Stimulated activated CD8-positive, alpha-beta memory T cell treated with anti-CD3 and anti-CD28 coated beads, Interleukin-15, amount 100 ng/mL, for 4 hours (primary cell): Measurements from ENCODE around the gene BRMS1.
A peak's percentile ranks its signal among the peaks of the same experiment; 100 is the strongest.
"Not testable (repeated sequence)": the region's sequence is repeated elsewhere in the genome, so short reads cannot be mapped to it uniquely, and the experiment has no call there.

Experiments used
- DNase-seq, 2 donors: peaks; one replicate each; pipeline ENCODE4 v3.0.0-alpha.2; 2020; ENCODE audit warnings: low read depth in 2 of 2

Gene BRMS1

DNA sequence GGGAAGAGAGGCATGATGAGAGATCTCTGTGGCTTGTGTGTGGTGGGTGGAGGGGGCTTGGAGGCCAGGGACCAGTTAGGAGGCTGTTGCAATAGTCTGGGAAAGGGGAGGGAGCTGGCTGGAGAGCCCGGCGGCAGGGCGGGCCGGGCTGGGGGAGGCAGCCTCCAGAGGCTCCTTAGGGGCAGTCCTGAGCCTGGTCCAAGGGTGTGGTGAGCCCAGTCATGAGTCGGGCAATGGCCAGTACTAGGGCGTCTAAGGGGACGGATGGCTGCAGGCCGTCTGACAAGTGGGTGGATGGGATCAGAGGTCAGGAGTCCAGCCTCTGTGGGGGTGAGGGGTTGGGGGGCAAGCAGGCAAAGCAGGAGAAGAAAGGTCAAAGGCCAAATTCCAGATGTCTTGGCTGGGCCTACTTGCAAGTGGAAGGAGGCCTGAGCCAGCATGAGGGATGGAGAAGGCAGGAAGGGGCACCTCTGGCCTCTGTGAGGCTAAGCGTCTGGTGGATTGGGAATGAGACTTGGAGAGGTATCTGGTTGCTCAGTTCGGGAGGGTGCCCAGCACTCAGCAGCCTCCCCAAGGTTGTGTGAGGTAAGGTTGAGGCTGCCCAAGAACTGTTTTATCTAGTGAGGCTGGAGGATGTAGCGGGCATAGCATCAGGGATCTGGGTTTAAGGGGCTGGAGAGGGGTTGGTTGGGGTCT, 22.0 kb downstream of the BRMS1 start:
- DNase-seq: no peak

- DNase-seq: no peak
Measured at GRCh38 chr11:66321606-66322005, 23.3 kb downstream of the BRMS1 start.

- not testable (repeated sequence) for DNase-seq
Measured at GRCh38 chr11:66320748-66321147, 24.2 kb downstream of the BRMS1 start.

DNA sequence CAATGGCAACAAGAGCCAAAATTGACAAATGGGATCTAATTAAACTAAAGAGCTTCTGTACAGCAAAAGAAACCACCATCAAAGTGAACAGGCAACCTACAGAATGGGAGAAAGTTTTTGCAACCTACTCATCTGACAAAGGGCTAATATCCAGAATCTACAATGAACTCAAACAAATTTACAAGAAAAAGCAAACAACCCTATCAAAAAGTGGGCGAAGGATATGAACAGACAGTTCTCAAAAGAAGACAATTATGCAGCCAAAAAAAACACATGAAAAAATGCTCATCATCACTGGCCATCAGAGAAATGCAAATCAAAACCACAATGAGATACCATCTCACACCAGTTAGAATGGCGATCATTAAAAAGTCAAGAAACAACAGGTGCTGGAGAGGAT, 24.6 kb downstream of the BRMS1 start:
- not testable (repeated sequence) for DNase-seq

DNA sequence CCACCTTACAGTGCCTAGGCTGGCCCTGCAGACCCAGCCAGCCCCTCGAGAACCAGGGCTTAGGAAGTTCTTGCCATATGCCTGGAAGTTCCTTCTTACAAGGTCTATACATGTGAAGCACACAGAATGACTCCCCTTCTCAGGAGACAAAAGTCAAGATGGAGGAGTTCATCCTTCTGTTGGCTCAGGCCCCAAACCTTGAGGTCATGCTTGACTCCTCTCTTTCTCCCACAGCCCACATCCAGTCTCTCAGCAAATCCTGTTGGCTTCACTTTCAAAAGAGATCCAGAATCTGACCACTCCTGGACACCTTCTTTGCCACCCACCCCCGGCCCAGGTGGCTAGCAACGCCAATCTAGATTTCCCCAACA, 26.3 kb downstream of the BRMS1 start:
- no peak for DNase-seq

GRCh38 chr11:66317723-66318599, 26.9 kb downstream of the BRMS1 start:
- peak in 1 of 2 donors; percentile 34 for DNase-seq

DNA sequence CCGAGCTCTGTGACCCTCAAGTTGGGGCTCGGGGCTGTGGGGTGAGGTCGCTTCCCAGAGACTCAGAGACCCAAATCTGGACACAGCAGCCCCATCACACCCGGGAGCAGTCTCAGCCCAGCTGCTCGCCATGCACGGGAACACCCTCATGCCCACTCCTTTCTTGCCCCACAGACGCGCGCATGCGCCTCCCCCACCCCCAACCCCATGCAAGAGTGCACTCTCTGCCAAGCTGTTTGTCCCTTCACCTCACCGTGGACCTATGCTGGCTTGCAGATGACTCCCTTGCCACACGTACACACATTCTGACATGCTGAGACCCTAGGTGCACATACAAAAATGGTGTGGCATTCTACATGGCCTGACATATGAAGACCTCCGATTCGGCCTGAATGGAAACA, 27.6 kb downstream of the BRMS1 start:
- DNase-seq: no peak

- DNase-seq: no peak
Measured at GRCh38 chr11:66316849-66317251, 28.1 kb downstream of the BRMS1 start, which contains the start of gene CD248. TSS of gene CD248 (minus strand) at chr11:66317044. CDS start at chr11:66317027, 17 bp downstream.

- no peak for DNase-seq
Measured at GRCh38 chr11:66315921-66316811, 28.7 kb downstream of the BRMS1 start.

DNA sequence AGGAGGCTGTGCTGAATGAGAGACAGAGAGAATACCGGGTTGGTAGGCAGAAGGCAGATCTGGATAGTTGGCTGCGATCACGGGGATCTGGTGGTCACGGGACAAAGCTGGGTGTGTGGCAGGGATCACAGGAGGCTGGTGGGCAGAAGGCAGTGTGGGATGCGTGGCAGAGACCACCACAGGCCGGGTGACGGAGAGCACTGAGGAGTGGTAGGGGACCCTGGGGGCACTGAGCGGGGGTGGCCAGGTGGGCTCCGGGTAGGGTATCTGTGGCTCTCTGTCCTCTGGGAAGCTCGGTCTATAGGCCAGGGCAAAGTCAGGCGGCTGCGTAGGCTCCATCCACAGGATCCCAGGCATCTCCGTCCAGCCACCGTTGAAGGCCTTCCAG, 29.4 kb downstream of the BRMS1 start:
- no peak for DNase-seq

GRCh38 chr11:66314561-66315497, 30.1 kb downstream of the BRMS1 start:
- DNase-seq: no peak

GRCh38 chr11:66314186-66314501, 30.8 kb downstream of the BRMS1 start:
- no peak for DNase-seq

- no peak for DNase-seq
Measured at GRCh38 chr11:66313321-66314185, 31.4 kb downstream of the BRMS1 start.

- peak; percentile 89 to 96 for DNase-seq
Measured at GRCh38 chr11:66312549-66313320, 32.2 kb downstream of the BRMS1 start.

- peak; percentile 97 to 98 for DNase-seq
Measured at GRCh38 chr11:66311965-66312548, 32.8 kb downstream of the BRMS1 start.

GRCh38 chr11:66311470-66311964, 33.4 kb downstream of the BRMS1 start:
- DNase-seq: no peak

DNA sequence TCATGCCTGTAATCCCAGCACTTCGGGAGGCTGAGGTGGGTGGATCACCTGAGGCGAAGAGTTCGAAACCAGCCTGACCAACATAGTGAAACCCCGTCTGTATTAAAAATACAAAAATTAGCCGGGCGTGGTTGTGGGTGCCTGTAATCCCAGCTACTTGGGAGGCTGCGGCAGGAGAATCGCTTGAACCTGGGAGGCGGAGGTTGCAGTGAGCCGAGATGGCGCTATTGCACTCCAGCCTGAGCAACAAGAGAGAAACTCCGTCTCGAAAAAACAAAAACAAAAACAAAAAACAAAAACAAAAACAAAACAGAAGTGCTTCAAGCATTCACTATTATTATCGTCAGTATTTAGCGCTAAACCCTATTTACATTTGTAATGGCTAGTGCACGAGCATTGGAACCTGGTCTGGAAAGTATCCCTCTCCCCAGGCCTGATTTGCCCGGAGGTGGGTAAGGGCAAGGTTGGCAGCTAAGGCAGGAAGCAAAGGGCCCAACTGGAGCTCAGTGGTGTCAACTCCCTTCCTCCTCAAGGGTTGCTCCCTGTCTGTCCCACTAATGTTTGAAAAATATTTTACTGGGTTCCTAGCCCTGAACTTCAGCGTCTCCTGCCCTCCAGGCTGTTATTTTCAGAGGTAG, 34.0 kb downstream of the BRMS1 start:
- DNase-seq: not testable (repeated sequence)

DNA sequence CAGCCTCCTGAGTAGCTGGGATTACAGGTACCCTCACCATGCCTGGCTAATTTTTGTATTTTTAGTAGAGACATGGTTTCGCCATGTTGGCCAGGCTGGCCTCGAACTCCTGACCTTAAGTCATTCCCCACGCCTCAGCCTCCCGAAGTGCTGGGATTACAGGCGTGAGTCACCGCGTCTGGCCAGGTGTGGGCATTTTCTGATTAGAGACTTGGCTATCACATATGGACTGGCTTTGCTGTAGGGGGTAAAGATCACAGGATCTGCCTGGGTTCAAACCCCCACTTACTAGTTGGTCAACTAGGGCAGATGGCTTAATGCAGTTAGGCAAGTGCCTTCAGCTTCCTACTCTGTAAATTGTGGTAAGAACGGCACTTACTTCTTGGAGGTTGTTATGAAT, 34.6 kb downstream of the BRMS1 start:
- no peak for DNase-seq
